Neural crest cell (in vitro differentiated cells): ENCODE data around the gene CPE. TPM values are rescaled to one million over a fixed set of nuclear protein-coding genes. Genes with fewer than 3 reads are reported as not detected.

ENCODE experiments used
- DNase-seq: peaks from one replicate; pipeline ENCODE4 v3.0.0; 2021; ENCODE audit warnings: low read depth, mixed read lengths, low spot score
- H3K27ac Mint-ChIP-seq: one replicate; pipeline ENCODE4 v1.8.0; 2021; ENCODE audit warnings: mild to moderate bottlenecking, mixed read lengths; ENCODE audit not compliant: unreplicated experiment
- H3K27me3 Mint-ChIP-seq: 2 replicates; pipeline ENCODE4 v1.8.0; 2021; ENCODE audit warnings: low read depth, mild to moderate bottlenecking, mixed read lengths
- H3K36me3 Mint-ChIP-seq: 2 replicates; pipeline ENCODE4 v1.8.0; 2021; ENCODE audit warnings: low read depth, mild to moderate bottlenecking, mixed read lengths
- H3K4me1 Mint-ChIP-seq: 2 replicates; pipeline ENCODE4 v1.8.0; 2021; ENCODE audit warnings: mixed read lengths
- H3K4me3 Mint-ChIP-seq: one replicate; pipeline ENCODE4 v1.8.0; 2021; ENCODE audit warnings: mild to moderate bottlenecking, mixed read lengths
- H3K9me3 Mint-ChIP-seq: 2 replicates; pipeline ENCODE4 v1.8.0; 2021; ENCODE audit warnings: mixed read lengths
- total RNA-seq: library from RNA; stranded (reverse); gene quantifications from 2 replicates; pipeline ENCODE4 v1.2.1, GENCODE V29; 2021
- TF ChIP-seq, protein P1 (sequence below): fragments of 200-600 bp; sonication (generic); conservative IDR thresholded peaks from 2 replicates; pipeline ENCODE4 v1.5.0; 2021; ENCODE audit warnings: antibody characterized with exemption, mild to moderate bottlenecking

Gene CPE
- total RNA-seq, 1 donor from 2014 or later, result 65.2 TPM

DNA sequence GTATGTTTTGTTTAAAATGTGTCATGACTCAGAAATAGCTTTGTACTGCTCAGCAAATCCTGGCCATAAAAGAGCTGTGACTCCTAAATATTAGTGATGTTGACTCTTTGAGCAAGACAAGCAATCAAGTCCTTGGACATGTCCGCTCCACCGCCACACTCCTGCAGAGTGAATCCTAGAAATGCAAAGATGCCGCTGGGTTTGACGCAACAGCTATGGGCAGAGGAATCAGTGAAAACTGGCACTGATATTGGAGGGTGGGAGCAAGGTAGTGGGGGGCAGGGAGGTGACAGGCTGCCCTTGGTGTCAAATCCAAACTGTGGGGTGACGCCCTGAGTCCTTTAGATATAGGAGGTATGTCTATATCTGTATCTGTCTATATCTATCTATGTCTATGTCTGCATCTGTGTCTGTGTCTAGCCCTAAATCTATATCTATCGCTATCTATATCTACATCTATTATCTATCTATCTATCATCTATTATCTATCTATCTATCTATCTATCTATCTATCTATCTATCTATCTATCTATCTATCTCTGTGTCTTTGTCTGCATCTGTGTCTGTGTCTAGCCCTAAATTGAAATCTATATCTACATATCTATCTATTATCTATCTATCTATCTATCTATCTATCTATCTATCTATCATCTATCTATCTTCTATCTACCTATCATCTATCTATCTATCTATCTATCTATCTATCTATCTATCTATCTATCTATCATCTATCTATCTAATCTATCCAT, 129.7 kb downstream of the CPE start:
- TF ChIP-seq, protein P1, sequence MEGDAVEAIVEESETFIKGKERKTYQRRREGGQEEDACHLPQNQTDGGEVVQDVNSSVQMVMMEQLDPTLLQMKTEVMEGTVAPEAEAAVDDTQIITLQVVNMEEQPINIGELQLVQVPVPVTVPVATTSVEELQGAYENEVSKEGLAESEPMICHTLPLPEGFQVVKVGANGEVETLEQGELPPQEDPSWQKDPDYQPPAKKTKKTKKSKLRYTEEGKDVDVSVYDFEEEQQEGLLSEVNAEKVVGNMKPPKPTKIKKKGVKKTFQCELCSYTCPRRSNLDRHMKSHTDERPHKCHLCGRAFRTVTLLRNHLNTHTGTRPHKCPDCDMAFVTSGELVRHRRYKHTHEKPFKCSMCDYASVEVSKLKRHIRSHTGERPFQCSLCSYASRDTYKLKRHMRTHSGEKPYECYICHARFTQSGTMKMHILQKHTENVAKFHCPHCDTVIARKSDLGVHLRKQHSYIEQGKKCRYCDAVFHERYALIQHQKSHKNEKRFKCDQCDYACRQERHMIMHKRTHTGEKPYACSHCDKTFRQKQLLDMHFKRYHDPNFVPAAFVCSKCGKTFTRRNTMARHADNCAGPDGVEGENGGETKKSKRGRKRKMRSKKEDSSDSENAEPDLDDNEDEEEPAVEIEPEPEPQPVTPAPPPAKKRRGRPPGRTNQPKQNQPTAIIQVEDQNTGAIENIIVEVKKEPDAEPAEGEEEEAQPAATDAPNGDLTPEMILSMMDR, result no peak
- no peak for DNase-seq
- peaks cover under 1% of the 10 kb centered on the region for H3K4me1 Mint-ChIP-seq
- H3K9me3 Mint-ChIP-seq, result no peaks in the 10 kb centered on the region
- H3K4me3 Mint-ChIP-seq, result no peak overlapping the region
- no peaks in the 10 kb centered on the region for H3K36me3 Mint-ChIP-seq
- no peaks in the 10 kb centered on the region for H3K27me3 Mint-ChIP-seq
- no peak overlapping the region for H3K27ac Mint-ChIP-seq

DNA sequence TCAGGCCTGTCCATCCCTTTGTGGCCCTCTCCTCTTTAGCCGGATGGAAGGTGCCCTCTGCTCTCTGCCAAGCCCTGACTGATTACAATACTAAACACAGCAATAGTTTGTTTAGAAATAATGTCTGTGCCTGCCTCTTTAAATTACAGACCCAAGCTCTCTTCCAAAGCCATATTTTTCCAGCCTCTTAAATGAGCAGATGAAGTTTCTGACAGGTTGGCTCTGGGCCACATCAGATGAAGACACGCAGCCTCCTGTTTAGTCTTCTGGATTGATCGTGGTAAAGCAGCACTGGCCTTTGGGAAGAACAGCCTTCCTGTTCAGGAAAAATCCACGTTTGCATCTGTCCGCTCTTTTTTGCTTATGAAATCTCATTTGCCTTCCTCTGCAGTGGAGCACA, 133.6 kb downstream of the CPE start:
- TF ChIP-seq, protein P1, result no peak
- no peaks in the 10 kb centered on the region for H3K4me1 Mint-ChIP-seq

DNA sequence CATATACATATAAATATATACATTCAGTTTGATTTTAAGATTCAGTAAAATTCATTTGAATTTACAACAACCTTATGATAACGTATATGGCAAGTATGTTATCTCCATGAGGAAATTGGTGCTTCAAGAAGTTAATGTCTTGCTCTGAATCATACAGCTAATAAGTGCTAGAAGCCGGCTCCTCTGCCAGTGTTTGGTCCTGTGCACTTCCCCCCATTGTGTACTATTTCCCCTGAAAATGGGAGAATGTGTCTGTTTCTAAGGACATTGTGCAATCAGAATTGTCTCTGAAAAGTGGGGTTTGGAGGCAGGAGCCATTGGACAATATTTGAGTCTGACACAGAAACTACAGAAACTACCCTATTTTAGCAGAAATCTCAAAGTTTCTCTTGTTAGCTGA, 135.9 kb downstream of the CPE start:
- TF ChIP-seq, protein P1, result no peak

More for the DNA sequence above, 133.6 kb downstream of the CPE start:
- no peak overlapping the region for H3K4me3 Mint-ChIP-seq
- H3K27me3 Mint-ChIP-seq, result no peaks in the 10 kb centered on the region
- no peaks in the 10 kb centered on the region for H3K36me3 Mint-ChIP-seq
- no peak for DNase-seq
- no peak overlapping the region for H3K27ac Mint-ChIP-seq
- H3K9me3 Mint-ChIP-seq, result no peaks in the 10 kb centered on the region

DNA sequence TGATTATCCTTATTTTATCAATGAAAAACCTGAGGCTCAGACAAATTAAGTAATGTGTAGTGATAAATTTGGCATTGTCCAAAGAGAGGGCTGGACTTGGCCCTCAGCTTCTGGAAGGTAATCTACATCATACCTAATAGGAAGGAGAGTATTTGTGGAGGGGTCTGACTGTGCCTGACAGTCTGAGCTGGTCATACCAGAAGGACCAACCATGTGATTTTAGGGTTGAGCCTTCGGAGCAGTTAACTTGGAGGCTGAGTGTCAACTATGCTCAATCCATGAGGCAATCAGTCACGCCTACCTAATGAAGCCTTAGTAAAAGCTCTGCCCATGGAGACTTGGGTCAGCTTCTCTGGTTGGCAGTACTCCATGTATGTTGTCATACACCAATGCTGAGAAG, 136.4 kb downstream of the CPE start:
- Mint-ChIP-seq H3K27me3 (no peaks in the 10 kb centered on the region), H3K4me3 (no peak overlapping the region), H3K9me3 (no peaks in the 10 kb centered on the region), H3K4me1 (no peaks in the 10 kb centered on the region), H3K36me3 (no peaks in the 10 kb centered on the region), H3K27ac (no peak overlapping the region)
- TF ChIP-seq, protein P1, result no peak
- no peak for DNase-seq

More for the DNA sequence above, 135.9 kb downstream of the CPE start:
- Mint-ChIP-seq H3K4me3 (no peak overlapping the region), H3K9me3 (no peaks in the 10 kb centered on the region), H3K27ac (no peak overlapping the region), H3K4me1 (no peaks in the 10 kb centered on the region), H3K36me3 (no peaks in the 10 kb centered on the region), H3K27me3 (no peaks in the 10 kb centered on the region)
- no peak for DNase-seq

DNA sequence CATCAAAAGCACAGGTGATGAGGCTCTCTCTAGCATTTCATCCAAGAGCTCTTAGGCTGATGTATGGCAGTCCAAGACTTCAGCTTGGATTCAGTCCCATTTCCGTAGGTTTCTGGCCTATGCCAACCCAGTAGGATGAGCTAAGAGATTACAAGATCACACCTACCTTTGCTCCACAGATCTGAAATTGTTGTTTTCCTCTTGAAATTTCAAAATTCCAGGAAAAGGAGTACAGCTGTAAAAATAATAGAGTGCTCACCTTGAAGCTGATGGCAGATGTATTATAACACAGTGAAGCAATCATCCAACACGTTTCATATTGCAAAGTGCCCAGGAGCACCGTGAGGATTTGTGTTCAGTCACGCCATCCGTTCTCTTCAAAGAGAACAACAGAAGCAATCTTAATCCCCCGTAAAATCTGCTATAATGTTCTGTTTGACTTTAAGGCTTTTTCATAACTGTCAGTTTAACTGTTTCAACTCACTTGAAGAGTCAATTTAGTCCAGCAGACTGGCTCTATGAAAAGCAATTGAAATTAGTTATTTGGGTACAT, 137.5 kb downstream of the CPE start:
- Mint-ChIP-seq H3K36me3 (no peaks in the 10 kb centered on the region), H3K27me3 (no peaks in the 10 kb centered on the region), H3K9me3 (no peaks in the 10 kb centered on the region), H3K4me1 (no peaks in the 10 kb centered on the region), H3K4me3 (no peak overlapping the region), H3K27ac (no peak overlapping the region)
- TF ChIP-seq, protein P1, result no peak
- DNase-seq, result no peak
